ENCODE data around the gene NOL12. TPM values are rescaled to one million over a fixed set of nuclear protein-coding genes. Genes with fewer than 3 reads are reported as not detected.

Gene NOL12
- polyA plus RNA-seq, 1 of the 3 experiments (the other 2 are of a cell fraction): 52.2 TPM

DNA sequence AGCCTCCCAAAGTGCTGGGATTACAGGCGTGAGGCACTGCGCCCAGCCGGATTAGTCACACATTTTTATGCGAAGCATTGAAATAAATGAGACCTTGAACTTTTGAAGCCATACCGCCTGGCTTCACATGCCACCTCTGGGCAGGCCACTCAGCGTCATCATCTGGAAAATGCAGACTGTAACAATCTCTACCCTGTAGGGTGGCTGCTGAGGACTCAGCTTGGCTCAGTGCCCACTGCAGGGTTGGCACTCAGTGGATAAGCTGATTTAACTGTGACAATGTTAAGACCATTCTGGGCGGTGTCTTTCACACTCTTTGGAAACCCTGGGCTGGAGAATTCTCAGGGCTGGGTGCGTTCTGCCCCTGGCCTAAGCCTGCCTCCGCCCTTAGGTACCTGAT, 38.2 kb upstream of the NOL12 start (continued):
- TF ChIP-seq ELF1 (IDR thresholded peaks at IDR 0.05) (no peak), MXI1 (IDR thresholded peaks at IDR 0.05; ENCODE audit: low read depth, low read length) (no peak), TCF12 (IDR thresholded peaks at IDR 0.05) (no peak), FOXJ3 (CRISPR knock-in tag; IDR thresholded peaks at IDR 0.05) (no peak), SIN3A (IDR thresholded peaks at IDR 0.05; ENCODE audit: borderline replicate concordance, low read depth, low read length) (no peak), YY1 (IDR thresholded peaks at IDR 0.05; ENCODE audit: low read depth) (no peak), NRF1 (IDR thresholded peaks at IDR 0.05; ENCODE audit: low read depth, low read length) (no peak), JUND (IDR thresholded peaks at IDR 0.05) (no peak), RCOR1 (IDR thresholded peaks at IDR 0.05; ENCODE audit: low read length) (no peak)
- TF ChIP-seq, protein P1, sequence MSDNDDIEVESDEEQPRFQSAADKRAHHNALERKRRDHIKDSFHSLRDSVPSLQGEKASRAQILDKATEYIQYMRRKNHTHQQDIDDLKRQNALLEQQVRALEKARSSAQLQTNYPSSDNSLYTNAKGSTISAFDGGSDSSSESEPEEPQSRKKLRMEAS (IDR thresholded peaks at IDR 0.05; ENCODE audit: low read depth): no peak
- TF ChIP-seq, protein P2, sequence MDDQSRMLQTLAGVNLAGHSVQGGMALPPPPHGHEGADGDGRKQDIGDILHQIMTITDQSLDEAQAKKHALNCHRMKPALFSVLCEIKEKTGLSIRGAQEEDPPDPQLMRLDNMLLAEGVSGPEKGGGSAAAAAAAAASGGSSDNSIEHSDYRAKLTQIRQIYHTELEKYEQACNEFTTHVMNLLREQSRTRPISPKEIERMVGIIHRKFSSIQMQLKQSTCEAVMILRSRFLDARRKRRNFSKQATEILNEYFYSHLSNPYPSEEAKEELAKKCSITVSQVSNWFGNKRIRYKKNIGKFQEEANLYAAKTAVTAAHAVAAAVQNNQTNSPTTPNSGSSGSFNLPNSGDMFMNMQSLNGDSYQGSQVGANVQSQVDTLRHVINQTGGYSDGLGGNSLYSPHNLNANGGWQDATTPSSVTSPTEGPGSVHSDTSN (IDR thresholded peaks at IDR 0.05): no peak

DNA sequence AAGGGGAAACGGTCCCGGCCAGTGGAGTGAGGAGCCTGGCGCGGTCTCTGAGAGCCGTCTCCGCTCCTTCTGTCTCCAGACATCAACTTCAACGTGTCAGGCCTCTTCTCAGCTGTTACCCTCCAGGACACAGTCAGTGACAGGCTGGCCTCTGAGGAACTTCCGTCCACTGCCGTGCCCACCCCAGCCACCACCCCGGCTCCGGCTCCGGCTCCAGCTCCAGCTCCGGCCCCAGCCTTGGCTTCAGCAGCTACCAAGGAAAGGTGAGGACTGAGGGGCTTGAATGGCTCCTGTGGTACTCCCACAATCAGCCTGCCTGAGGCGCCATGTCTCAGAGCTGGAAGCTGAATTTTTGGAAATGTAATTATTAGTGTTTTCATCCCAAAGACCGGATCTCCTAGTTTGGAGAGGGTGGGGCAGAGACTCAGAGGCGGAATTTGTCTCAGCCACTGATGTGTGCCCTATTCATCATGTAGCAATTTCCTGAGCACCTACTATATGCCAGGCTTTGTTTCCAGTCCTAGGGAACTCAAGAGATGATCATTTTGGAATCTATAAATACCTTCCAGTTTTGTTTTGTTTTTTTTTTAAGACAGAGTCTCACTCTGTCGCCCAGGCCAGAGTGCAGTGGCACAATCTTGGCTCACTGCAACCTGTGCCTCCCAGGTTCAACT, 35.5 kb upstream of the NOL12 start:
- Histone ChIP-seq H3K9me2 (no peaks in the 10 kb centered on the region), H4K20me1 (ENCODE audit: insufficient read depth) (no peaks in the 10 kb centered on the region), H3F3A (replicated peaks; ENCODE audit: insufficient read depth) (no peaks in the 10 kb centered on the region), H3K27me3 (ENCODE audit: insufficient read depth) (no peaks in the 10 kb centered on the region), H3K27ac (ENCODE audit: low read depth in 2 of 2, low read length in 1 of 2) (no peak overlapping the region), H3K4me3 (ENCODE audit: low read depth in 2 of 2, low read length in 1 of 2) (no peak overlapping the region), H2AFZ (ENCODE audit: low read depth) (no peak overlapping the region), H3K36me3 (replicated peaks in 1 of 2; ENCODE audit: control insufficient read depth in 1 of 2, insufficient read depth in 2 of 2, low read length in 1 of 2) (peaks cover 3 to 12% of the 10 kb centered on the region in 2 experiments), H3K4me1 (ENCODE audit: control insufficient read depth in 1 of 2, insufficient read depth in 2 of 2, low read depth in 1 of 2, low read length in 1 of 2) (no peaks in the 10 kb centered on the region), H3K4me2 (no peak overlapping the region), H3K9me3 (no peaks in the 10 kb centered on the region), H3K79me2 (ENCODE audit: insufficient read depth) (no peaks in the 10 kb centered on the region), H3K9ac (no peak overlapping the region)
- TF ChIP-seq NFIC (IDR thresholded peaks at IDR 0.05; ENCODE audit: borderline replicate concordance): no peak
- TF ChIP-seq, protein P1 (IDR thresholded peaks at IDR 0.05; ENCODE audit: low read depth): no peak
- TF ChIP-seq, protein P3, sequence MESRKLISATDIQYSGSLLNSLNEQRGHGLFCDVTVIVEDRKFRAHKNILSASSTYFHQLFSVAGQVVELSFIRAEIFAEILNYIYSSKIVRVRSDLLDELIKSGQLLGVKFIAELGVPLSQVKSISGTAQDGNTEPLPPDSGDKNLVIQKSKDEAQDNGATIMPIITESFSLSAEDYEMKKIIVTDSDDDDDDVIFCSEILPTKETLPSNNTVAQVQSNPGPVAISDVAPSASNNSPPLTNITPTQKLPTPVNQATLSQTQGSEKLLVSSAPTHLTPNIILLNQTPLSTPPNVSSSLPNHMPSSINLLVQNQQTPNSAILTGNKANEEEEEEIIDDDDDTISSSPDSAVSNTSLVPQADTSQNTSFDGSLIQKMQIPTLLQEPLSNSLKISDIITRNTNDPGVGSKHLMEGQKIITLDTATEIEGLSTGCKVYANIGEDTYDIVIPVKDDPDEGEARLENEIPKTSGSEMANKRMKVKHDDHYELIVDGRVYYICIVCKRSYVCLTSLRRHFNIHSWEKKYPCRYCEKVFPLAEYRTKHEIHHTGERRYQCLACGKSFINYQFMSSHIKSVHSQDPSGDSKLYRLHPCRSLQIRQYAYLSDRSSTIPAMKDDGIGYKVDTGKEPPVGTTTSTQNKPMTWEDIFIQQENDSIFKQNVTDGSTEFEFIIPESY (IDR thresholded peaks at IDR 0.05; ENCODE audit: borderline replicate concordance, low read depth): no peak
- TF ChIP-seq RXRA (IDR thresholded peaks at IDR 0.05; ENCODE audit: borderline replicate concordance, low read depth): no peak
- no peak for TF ChIP-seq CHD2 (IDR thresholded peaks at IDR 0.05; ENCODE audit: low read length, partially characterized antibody)
- TF ChIP-seq, protein P4, sequence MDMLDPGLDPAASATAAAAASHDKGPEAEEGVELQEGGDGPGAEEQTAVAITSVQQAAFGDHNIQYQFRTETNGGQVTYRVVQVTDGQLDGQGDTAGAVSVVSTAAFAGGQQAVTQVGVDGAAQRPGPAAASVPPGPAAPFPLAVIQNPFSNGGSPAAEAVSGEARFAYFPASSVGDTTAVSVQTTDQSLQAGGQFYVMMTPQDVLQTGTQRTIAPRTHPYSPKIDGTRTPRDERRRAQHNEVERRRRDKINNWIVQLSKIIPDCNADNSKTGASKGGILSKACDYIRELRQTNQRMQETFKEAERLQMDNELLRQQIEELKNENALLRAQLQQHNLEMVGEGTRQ (IDR thresholded peaks at IDR 0.05; ENCODE audit: borderline replicate concordance, low read depth, low read length): no peak
- TF ChIP-seq MXI1 (IDR thresholded peaks at IDR 0.05; ENCODE audit: low read depth, low read length): no peak
- no peak for TF ChIP-seq SMC3 (IDR thresholded peaks at IDR 0.05; ENCODE audit: low read depth, low read length)
- TF ChIP-seq TEAD4 (IDR thresholded peaks at IDR 0.05; ENCODE audit: borderline replicate concordance, insufficient read depth): no peak
- TF ChIP-seq, protein P5, sequence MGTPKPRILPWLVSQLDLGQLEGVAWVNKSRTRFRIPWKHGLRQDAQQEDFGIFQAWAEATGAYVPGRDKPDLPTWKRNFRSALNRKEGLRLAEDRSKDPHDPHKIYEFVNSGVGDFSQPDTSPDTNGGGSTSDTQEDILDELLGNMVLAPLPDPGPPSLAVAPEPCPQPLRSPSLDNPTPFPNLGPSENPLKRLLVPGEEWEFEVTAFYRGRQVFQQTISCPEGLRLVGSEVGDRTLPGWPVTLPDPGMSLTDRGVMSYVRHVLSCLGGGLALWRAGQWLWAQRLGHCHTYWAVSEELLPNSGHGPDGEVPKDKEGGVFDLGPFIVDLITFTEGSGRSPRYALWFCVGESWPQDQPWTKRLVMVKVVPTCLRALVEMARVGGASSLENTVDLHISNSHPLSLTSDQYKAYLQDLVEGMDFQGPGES (IDR thresholded peaks at IDR 0.05; ENCODE audit: low read depth, low read length): no peak
- no peak for TF ChIP-seq MEF2A (IDR thresholded peaks at IDR 0.05; ENCODE audit: borderline replicate concordance, low read depth)
- TF ChIP-seq JUND (IDR thresholded peaks at IDR 0.05): no peak
- TF ChIP-seq, protein P6, sequence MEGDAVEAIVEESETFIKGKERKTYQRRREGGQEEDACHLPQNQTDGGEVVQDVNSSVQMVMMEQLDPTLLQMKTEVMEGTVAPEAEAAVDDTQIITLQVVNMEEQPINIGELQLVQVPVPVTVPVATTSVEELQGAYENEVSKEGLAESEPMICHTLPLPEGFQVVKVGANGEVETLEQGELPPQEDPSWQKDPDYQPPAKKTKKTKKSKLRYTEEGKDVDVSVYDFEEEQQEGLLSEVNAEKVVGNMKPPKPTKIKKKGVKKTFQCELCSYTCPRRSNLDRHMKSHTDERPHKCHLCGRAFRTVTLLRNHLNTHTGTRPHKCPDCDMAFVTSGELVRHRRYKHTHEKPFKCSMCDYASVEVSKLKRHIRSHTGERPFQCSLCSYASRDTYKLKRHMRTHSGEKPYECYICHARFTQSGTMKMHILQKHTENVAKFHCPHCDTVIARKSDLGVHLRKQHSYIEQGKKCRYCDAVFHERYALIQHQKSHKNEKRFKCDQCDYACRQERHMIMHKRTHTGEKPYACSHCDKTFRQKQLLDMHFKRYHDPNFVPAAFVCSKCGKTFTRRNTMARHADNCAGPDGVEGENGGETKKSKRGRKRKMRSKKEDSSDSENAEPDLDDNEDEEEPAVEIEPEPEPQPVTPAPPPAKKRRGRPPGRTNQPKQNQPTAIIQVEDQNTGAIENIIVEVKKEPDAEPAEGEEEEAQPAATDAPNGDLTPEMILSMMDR (IDR thresholded peaks at IDR 0.05): no peak
- TF ChIP-seq, protein P7, sequence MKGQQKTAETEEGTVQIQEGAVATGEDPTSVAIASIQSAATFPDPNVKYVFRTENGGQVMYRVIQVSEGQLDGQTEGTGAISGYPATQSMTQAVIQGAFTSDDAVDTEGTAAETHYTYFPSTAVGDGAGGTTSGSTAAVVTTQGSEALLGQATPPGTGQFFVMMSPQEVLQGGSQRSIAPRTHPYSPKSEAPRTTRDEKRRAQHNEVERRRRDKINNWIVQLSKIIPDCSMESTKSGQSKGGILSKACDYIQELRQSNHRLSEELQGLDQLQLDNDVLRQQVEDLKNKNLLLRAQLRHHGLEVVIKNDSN (IDR thresholded peaks at IDR 0.05; ENCODE audit: borderline replicate concordance, low read depth): no peak
- no peak for TF ChIP-seq TCF12 (IDR thresholded peaks at IDR 0.05)
- no peak for TF ChIP-seq FOSL2 (IDR thresholded peaks at IDR 0.05; ENCODE audit: borderline replicate concordance, low read depth)
- TF ChIP-seq RCOR1 (IDR thresholded peaks at IDR 0.05; ENCODE audit: low read length): no peak
- DNase-seq: no peak
- 96% methylated on average over 16 of the region's 17 CpGs for WGBS (ENCODE audit: low lambda C conversion rate)
- CTCF ChIA-PET: interaction anchor here (34.3 to 44.3 kb wide), 2 partner anchors 17 to 19 kb away, joined by 898 read pairs; partner anchors contain the start of genes LGALS1, NOL12, PDXP and SH3BP1
- POLR2A ChIA-PET: no interaction called here

Measured in SK-N-SH (cell line).